ENCODE results near the gene GNAT3.

GNAT3 gene

DNA sequence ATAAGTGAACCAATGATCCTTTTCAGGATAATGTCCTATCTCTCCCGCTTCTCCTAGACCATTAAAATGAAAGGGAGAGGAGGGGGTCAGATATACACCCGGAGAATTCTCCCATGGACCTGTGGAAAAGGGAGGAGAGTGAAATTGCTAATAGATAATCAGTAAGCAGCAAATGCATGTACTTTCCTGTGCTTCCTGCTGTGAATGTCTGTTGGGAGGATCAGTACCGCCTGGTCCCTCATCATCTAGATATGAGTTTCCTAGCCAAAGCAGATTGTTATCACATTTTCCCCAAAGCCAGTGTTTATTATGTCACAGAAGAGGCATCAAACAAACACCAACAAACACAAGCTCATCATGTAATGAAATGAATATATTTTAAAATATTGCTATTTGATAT is 96.8 kb downstream of the GNAT3 start:
- TF ChIP-seq, protein P1, sequence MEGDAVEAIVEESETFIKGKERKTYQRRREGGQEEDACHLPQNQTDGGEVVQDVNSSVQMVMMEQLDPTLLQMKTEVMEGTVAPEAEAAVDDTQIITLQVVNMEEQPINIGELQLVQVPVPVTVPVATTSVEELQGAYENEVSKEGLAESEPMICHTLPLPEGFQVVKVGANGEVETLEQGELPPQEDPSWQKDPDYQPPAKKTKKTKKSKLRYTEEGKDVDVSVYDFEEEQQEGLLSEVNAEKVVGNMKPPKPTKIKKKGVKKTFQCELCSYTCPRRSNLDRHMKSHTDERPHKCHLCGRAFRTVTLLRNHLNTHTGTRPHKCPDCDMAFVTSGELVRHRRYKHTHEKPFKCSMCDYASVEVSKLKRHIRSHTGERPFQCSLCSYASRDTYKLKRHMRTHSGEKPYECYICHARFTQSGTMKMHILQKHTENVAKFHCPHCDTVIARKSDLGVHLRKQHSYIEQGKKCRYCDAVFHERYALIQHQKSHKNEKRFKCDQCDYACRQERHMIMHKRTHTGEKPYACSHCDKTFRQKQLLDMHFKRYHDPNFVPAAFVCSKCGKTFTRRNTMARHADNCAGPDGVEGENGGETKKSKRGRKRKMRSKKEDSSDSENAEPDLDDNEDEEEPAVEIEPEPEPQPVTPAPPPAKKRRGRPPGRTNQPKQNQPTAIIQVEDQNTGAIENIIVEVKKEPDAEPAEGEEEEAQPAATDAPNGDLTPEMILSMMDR (IDR thresholded peaks at IDR 0.05; ENCODE audit: borderline replicate concordance, insufficient read depth, low read depth, low read length), result no peak
- H3K4me3 ChIP-seq (ENCODE audit: low read depth, low read length), result no peak overlapping the region

DNA sequence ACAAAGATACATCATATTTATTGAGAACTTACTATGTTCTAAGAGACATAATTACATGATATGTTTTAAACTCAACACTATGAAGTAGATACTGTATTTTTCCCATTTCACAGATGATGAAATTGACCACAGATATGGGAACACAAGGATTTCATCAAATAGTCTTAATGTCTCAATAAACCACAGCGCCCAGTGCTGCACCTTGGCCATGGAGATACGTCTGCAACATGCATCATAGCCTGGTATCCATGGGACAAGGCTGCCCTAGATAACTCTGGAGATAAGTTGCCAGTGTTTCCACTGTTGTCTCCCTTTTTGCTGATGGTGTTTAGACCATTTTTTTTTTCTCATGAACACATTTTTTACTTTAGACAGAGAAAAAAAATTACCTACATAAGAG is 97.5 kb downstream of the GNAT3 start:
- no peak overlapping the region for H3K4me3 ChIP-seq (ENCODE audit: low read depth, low read length)
- TF ChIP-seq, protein P1 (IDR thresholded peaks at IDR 0.05; ENCODE audit: borderline replicate concordance, insufficient read depth, low read depth, low read length), result no peak

- no peak overlapping the region for H3K4me3 ChIP-seq (ENCODE audit: low read depth, low read length)
- TF ChIP-seq, protein P1 (IDR thresholded peaks at IDR 0.05; ENCODE audit: borderline replicate concordance, insufficient read depth, low read depth, low read length), result no peak
Measured at GRCh38 chr7:80413383-80413945, 98.4 kb downstream of the GNAT3 start.

- no peak overlapping the region for H3K4me3 ChIP-seq (ENCODE audit: low read depth, low read length)
- TF ChIP-seq, protein P1 (IDR thresholded peaks at IDR 0.05; ENCODE audit: borderline replicate concordance, insufficient read depth, low read depth, low read length), result no peak
Measured at GRCh38 chr7:80412842-80413241, 99.0 kb downstream of the GNAT3 start.

GRCh38 chr7:80411621-80412020 is 100.2 kb downstream of the GNAT3 start:
- H3K4me3 ChIP-seq (ENCODE audit: low read depth, low read length), result no peak overlapping the region
- TF ChIP-seq, protein P1 (IDR thresholded peaks at IDR 0.05; ENCODE audit: borderline replicate concordance, insufficient read depth, low read depth, low read length), result no peak

GRCh38 chr7:80410081-80410480 is 101.8 kb downstream of the GNAT3 start:
- no peak overlapping the region for H3K4me3 ChIP-seq (ENCODE audit: low read depth, low read length)
- TF ChIP-seq, protein P1 (IDR thresholded peaks at IDR 0.05; ENCODE audit: borderline replicate concordance, insufficient read depth, low read depth, low read length), result no peak

Measured in GM12875 (cell line).